Measurements from ENCODE around the gene SSR3. TPM values are rescaled to one million over a fixed set of nuclear protein-coding genes. Genes with fewer than 3 reads are reported as not detected.
A peak's percentile ranks its signal among the peaks of the same experiment; 100 is the strongest.

SSR3 gene
- total RNA-seq (ENCODE audit: low replicate concordance) = 179 and 420 TPM in 2 replicates

- DNase-seq (ENCODE audit: low read depth) = peak; percentile 100
- peak within 1 kb of the TSS; percentile 88 for H3K4me3 ChIP-seq (ENCODE audit: low read depth, low read length)
- peak; percentile 51 for TF ChIP-seq CTCF (IDR thresholded peaks at IDR 0.05; ENCODE audit: insufficient read depth, low read length)
Measured at GRCh38 chr3:156554842-156555687, at the start of gene SSR3. TSS of gene SSR3 (minus strand) at chr3:156555117. CDS start at chr3:156555089, 28 bp downstream.

DNA sequence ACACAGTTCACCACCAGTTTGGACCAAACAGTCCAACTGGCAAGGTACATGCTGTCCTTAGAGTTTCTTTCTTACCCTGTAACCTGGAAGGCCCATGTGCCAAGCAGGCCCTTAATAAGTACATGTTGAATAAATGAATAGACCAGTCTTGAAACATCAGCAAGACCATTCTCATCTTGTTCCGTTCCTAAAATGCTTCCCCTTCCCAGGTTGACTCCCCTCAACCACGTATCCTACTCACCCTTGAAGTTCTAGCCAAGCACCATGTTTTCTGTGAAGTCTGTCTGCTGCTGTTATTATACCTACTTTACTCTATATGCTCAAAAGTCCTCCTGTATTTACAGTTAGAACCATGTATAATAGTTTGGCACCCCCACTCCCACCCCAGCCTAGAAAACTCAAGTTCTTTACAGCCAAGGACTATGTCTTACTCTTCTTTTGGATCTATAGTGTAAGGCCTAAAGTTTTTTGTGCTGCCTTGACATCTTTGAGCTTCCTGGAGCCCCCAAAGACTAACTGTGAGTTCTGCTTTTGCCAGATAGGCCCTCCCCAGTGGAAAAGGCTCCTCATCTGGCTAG is 49.2 kb upstream of the SSR3 start:
- DNase-seq (ENCODE audit: low read depth) = no peak
- no peak overlapping the region for H3K4me3 ChIP-seq (ENCODE audit: low read depth, low read length)
- no peak for TF ChIP-seq CTCF (IDR thresholded peaks at IDR 0.05; ENCODE audit: insufficient read depth, low read length)

- no peak overlapping the region for H3K4me3 ChIP-seq (ENCODE audit: low read depth, low read length)
- TF ChIP-seq CTCF (IDR thresholded peaks at IDR 0.05; ENCODE audit: insufficient read depth, low read length) = no peak
- no peak for DNase-seq (ENCODE audit: low read depth)
Measured at GRCh38 chr3:156603379-156604017, 48.6 kb upstream of the SSR3 start.

DNA sequence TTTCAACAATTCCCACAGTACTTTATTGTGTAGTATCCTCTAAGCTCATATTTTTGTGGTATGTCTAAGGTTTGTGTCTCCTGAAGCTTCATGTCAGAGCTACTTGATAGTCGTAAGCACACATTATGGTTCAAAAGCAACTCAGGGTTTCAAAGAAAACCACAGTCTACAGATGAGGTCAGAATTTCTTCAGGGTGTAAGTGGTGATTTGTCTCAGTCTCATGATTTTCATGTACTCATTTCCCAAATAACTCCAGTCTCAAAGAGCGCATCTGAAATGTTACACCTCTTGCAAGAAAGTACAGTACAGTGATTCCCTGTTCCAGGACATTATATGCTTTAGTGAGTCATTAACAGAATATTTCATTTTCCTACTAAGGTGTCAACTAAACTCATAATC is 47.5 kb upstream of the SSR3 start:
- DNase-seq (ENCODE audit: low read depth) = no peak
- H3K4me3 ChIP-seq (ENCODE audit: low read depth, low read length) = no peak overlapping the region
- TF ChIP-seq CTCF (IDR thresholded peaks at IDR 0.05; ENCODE audit: insufficient read depth, low read length) = no peak

- no peak overlapping the region for H3K4me3 ChIP-seq (ENCODE audit: low read depth, low read length)
- DNase-seq (ENCODE audit: low read depth) = no peak
- TF ChIP-seq CTCF (IDR thresholded peaks at IDR 0.05; ENCODE audit: insufficient read depth, low read length) = no peak
Measured at GRCh38 chr3:156601497-156601896, 46.6 kb upstream of the SSR3 start.

DNA sequence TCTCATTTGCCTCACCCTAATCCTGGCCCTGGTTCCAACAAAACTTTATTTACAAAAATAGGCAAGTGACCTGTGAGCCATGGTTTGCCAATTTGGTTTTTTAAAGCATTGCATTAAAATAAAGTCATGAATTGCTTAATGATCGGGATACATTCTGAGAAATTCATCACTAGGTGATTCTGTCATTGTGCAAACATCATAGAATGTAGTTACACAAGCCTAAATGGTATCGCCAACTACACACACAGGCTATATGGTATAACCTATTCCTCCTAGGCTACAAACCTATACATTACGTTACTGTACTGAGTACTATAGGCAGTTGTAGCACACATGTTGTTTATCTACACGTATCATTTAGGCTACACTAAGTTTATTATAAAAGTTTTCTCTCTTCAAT is 45.9 kb upstream of the SSR3 start:
- H3K4me3 ChIP-seq (ENCODE audit: low read depth, low read length) = no peak overlapping the region
- no peak for TF ChIP-seq CTCF (IDR thresholded peaks at IDR 0.05; ENCODE audit: insufficient read depth, low read length)
- no peak for DNase-seq (ENCODE audit: low read depth)

All from fibroblast of the aortic adventitia (primary cell).